Lower leg skin (tissue), 4 donors: ENCODE data around the gene NGEF. TPM values are rescaled to one million over a fixed set of nuclear protein-coding genes. Genes with fewer than 3 reads are reported as not detected.
A peak's percentile ranks its signal among the peaks of the same experiment; 100 is the strongest.

Experiments
- DNase-seq, 2 donors: peaks; one replicate each; pipeline ENCODE4 v3.0.0-alpha.2; 2019; ENCODE audit warnings: low spot score in 2 of 2
- H3K4me3 ChIP-seq: fragments of 200-600 bp; sonication (generic); 2 replicates; pipeline ENCODE4 v1.5.1; 2017; ENCODE audit warnings: mild to moderate bottlenecking, low read depth; ENCODE audit not compliant: poor library complexity, severe bottlenecking
- POLR2A ChIP-seq, 2 donors: fragments of 450-650 bp; IDR thresholded peaks; one replicate each; pipeline ENCODE4 v1.6.1; 2016 to 2017; ENCODE audit warnings: antibody characterized with exemption in 2 of 2, mild to moderate bottlenecking in 1 of 2, moderate library complexity in 1 of 2
- WGBS, 2 donors: methylation state at CpG; one replicate each; pipeline ENCODE4 v1.1.5; 2018; 5-methylcytosine and 5-hydroxymethylcytosine counted together
- intact Hi-C: fragments of 100-400 bp; cut with DNase I; formaldehyde crosslinking; loops from one replicate; pipeline ENCODE4 v1.15.0; 2023; ENCODE audit warnings: low total_unique reads
- total RNA-seq, 4 donors: library from RNA; depleted of rRNA; stranded (reverse); fragments of >200 nt; gene quantifications; one replicate each; pipeline ENCODE4 v1.1.0, GENCODE V29; 2016
- TF ChIP-seq, protein P1 (sequence below), 3 donors: fragments of 450-650 bp; IDR thresholded peaks; one replicate each; pipeline ENCODE4 v1.5.1; 2016; ENCODE audit warnings: antibody characterized with exemption in 3 of 3, mild to moderate bottlenecking in 3 of 3, moderate library complexity in 2 of 3

The NGEF gene
- total RNA-seq, 4 donors from 2014 or later, result 15.7 to 30.3 (median 17.9) TPM

DNA sequence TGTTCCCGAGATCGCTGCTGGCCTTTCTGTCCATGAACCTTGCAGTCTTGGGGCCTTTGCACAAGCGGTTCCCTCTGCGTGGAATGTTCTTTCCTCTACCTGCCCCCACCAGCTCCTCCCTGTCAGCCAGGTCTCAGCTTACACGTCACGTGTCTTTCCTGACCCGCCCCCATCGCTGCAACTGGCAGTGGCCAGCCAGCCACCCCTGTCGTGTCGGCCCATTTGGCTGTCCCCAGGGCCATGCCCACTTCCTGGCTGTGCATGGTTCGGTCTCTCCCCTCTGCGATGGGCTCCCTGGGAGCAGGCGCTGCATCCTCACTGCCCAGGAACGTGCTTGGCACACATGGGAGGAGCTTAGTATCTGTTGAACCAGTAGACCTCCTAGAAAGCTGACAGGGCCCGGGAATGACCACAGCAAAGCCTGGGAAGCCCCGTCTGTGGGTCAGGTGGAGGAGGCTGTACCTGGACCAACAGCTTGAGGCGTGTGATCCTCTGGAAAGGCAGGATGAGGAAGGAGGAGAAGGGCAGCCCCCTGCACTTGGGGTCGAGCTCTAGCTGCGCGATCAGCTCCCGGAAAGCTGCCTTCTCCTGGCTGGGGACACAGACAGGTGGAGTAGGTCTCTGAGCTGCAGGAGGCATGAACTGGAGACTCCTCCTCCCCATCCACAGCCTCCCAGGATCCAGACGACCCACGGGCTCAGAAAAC, 122.0 kb downstream of the NGEF start:
- 50 to 57% methylated on average over 23 of the region's 23 CpGs for WGBS, 2 donors

DNA sequence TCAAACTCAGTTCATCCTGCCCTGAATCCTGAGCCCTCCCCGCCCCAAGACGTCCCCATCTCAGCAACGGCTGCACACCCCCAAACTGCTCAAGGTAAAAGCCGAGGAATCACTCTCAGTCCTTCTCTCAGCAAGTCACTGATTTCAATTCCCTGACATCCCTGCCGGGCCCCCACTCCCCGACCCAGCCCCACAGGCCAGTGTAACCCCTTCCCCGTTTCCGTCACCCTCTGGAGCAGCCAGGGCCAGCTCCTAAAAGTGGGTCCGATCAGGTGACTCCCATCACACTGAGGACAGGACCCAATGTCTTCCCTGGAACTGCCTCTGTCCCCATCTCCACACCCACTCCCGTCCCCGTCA, 122.5 kb downstream of the NGEF start:
- WGBS, 2 donors, result 83 to 89% methylated on average over 11 of the region's 11 CpGs
- H3K4me3 ChIP-seq, result no peak overlapping the region
- DNase-seq, result peak in 1 of 2 donors; percentile 60
- TF ChIP-seq, protein P1, sequence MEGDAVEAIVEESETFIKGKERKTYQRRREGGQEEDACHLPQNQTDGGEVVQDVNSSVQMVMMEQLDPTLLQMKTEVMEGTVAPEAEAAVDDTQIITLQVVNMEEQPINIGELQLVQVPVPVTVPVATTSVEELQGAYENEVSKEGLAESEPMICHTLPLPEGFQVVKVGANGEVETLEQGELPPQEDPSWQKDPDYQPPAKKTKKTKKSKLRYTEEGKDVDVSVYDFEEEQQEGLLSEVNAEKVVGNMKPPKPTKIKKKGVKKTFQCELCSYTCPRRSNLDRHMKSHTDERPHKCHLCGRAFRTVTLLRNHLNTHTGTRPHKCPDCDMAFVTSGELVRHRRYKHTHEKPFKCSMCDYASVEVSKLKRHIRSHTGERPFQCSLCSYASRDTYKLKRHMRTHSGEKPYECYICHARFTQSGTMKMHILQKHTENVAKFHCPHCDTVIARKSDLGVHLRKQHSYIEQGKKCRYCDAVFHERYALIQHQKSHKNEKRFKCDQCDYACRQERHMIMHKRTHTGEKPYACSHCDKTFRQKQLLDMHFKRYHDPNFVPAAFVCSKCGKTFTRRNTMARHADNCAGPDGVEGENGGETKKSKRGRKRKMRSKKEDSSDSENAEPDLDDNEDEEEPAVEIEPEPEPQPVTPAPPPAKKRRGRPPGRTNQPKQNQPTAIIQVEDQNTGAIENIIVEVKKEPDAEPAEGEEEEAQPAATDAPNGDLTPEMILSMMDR (IDR thresholded peaks at IDR 0.05), result no peak
- TF ChIP-seq POLR2A (IDR thresholded peaks at IDR 0.05), result no peak
- intact Hi-C loops, result no loop called here

More for the DNA sequence above, 122.0 kb downstream of the NGEF start:
- intact Hi-C loops, result no loop called here
- no peak for TF ChIP-seq POLR2A (IDR thresholded peaks at IDR 0.05)
- TF ChIP-seq, protein P1 (IDR thresholded peaks at IDR 0.05), result no peak
- H3K4me3 ChIP-seq, result no peak overlapping the region
- peak in 1 of 2 donors; percentile 85 for DNase-seq

DNA sequence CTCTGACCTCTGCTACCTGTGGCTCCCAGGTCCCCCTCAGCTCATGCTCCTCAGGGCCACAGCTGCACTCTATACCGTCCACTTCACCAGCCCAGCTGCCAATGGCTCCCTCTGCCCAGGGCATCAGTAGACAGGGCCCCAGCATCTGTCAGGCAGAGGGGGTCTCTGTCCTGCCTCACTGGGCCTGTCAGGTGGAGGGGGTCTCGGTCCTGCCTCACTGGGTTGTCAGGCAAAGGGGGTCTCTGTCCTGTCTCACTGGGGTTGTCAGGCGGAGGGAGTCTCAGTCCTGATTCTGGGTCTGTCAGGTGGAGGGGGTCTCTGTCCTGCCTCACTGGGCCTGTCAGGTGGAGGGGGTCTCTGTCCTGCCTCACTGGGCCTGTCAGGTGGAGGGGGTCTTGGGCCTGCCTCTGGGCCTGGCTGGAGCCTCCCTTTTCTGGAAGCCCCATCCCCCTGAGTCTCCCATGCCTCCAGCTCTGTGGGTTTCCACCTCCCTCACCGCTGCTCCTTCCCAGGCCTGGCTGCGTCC, 123.1 kb downstream of the NGEF start:
- intact Hi-C loops, result no loop called here
- 89 to 90% methylated on average over 5 of the region's 5 CpGs for WGBS, 2 donors
- no peak for TF ChIP-seq POLR2A (IDR thresholded peaks at IDR 0.05)
- TF ChIP-seq, protein P1 (IDR thresholded peaks at IDR 0.05), result no peak
- DNase-seq, result peak in 1 of 2 donors; percentile 68
- H3K4me3 ChIP-seq, result no peak overlapping the region

- intact Hi-C loops, result no loop called here
- WGBS, 2 donors, result 89 to 90% methylated on average over 14 of the region's 14 CpGs
- TF ChIP-seq, protein P1 (IDR thresholded peaks at IDR 0.05), result no peak
- no peak for TF ChIP-seq POLR2A (IDR thresholded peaks at IDR 0.05)
- no peak overlapping the region for H3K4me3 ChIP-seq
- peak in 1 of 2 donors; percentile 82 for DNase-seq
Observed at GRCh38 chr2:232888839-232889529, 124.1 kb downstream of the NGEF start.

GRCh38 chr2:232888099-232888836, 124.8 kb downstream of the NGEF start:
- intact Hi-C loops, result no loop called here
- DNase-seq, result peak in 1 of 2 donors; percentile 32
- no peak overlapping the region for H3K4me3 ChIP-seq
- WGBS, 2 donors, result 88 to 92% methylated on average over 21 of the region's 21 CpGs
- TF ChIP-seq, protein P1 (IDR thresholded peaks at IDR 0.05), result no peak
- TF ChIP-seq POLR2A (IDR thresholded peaks at IDR 0.05), result no peak
